ENCODE data around the gene SIGLEC12.

The SIGLEC12 gene

DNA sequence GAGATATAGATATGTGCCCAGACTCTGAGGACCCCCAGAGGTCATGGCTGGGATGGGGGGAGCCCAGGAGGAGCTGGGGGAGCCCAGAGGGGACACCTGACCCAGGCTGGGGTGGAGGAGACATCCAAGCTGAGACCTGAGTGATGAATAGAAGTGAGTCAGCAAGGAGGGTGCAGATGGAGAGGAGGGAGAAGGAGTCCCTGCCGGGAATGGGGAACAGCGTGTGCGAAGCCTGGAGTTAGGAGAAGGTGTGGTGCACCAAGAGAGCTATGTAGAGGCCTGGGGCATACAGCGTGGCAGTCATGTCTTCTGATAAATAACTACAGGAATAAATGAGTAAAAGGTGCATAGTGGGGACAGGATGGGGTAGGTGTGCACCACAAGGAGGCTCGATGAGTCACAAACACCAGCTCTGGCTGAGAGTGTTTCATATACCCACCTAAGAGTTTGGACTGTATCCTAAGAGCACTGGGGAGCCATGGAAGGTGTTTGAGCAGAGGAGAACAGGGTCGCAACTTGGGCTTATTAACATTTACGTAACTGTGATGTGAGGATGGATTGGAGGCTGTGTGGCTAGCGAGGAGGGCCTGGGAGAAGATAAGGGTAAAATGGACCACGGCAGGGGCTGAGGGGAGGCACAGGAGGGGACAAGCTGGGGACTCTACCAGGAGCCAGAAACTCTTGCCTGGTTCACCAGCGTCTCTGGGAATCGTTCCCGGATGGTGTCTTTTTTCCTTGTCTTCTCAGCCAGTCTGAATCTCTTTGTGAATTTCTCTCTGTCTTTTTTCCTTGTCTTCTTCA lies 21.9 kb downstream of the SIGLEC12 start:
- DNase-seq (ENCODE audit: low read depth, low spot score): no peak
- ChIA-PET CTCF (interaction anchor here (1.2 kb wide), 1 partner anchor 34 kb away, joined by 4 read pairs; no protein-coding TSS in a partner anchor), POLR2A (no interaction called here)
- H3K4me3 ChIP-seq (ENCODE audit: low read depth, low read length): no peak overlapping the region
- TF ChIP-seq, protein P1, sequence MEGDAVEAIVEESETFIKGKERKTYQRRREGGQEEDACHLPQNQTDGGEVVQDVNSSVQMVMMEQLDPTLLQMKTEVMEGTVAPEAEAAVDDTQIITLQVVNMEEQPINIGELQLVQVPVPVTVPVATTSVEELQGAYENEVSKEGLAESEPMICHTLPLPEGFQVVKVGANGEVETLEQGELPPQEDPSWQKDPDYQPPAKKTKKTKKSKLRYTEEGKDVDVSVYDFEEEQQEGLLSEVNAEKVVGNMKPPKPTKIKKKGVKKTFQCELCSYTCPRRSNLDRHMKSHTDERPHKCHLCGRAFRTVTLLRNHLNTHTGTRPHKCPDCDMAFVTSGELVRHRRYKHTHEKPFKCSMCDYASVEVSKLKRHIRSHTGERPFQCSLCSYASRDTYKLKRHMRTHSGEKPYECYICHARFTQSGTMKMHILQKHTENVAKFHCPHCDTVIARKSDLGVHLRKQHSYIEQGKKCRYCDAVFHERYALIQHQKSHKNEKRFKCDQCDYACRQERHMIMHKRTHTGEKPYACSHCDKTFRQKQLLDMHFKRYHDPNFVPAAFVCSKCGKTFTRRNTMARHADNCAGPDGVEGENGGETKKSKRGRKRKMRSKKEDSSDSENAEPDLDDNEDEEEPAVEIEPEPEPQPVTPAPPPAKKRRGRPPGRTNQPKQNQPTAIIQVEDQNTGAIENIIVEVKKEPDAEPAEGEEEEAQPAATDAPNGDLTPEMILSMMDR (IDR thresholded peaks at IDR 0.05; ENCODE audit: insufficient read depth, low read length, missing control alignments): no peak

DNA sequence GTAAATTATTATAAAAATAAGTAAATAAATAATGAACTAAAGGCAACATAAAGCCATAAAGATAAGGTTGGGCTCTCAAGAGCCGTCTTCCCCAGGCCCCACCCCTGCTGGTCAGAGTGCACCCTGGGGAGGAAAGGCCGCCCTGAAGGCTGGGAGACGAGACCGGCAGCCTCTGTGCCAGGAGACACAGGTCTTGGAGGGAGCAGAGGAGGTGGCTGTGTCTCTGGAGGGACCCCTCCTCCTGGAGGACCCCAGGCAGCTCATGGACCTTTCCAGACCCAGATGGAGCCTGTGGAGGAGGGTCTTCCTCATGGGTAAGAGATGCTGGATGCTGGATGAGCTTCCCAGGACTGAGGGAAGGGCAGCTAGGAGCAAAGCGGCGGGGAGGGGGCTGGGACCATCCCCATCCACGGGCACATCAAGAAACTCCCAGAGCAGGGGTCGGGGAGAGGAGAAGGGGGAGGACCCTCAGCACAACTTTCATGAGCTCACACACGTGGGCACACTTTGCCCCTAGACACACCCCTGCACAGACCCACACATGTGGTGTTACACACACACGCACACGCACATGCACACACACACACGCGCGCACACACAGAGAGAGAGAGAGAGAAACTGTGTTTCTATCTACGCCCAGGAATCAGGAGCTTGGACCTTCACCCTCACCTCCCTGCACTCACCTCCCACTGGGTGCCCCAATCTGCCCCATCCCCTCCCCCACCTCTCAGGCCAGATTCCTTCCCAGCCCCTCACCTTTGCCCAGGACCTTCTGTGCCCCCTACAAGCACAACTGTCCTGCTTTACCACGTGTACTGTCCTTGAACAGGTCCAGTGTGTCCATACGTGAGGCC lies 23.0 kb downstream of the SIGLEC12 start, which contains the start of gene CEACAM18:
TSS of gene CEACAM18 (plus strand) at position 159 of the 854 bp plus-strand sequence.
- ChIA-PET POLR2A (no interaction called here), CTCF (interaction anchor here (10.5 kb wide), 1 partner anchor 179 kb away, joined by 184 read pairs; no protein-coding TSS in a partner anchor)
- no peak for DNase-seq (ENCODE audit: low read depth, low spot score)
- H3K4me3 ChIP-seq (ENCODE audit: low read depth, low read length): no peak within 1 kb of the TSS
- TF ChIP-seq, protein P1 (IDR thresholded peaks at IDR 0.05; ENCODE audit: insufficient read depth, low read length, missing control alignments): no peak

DNA sequence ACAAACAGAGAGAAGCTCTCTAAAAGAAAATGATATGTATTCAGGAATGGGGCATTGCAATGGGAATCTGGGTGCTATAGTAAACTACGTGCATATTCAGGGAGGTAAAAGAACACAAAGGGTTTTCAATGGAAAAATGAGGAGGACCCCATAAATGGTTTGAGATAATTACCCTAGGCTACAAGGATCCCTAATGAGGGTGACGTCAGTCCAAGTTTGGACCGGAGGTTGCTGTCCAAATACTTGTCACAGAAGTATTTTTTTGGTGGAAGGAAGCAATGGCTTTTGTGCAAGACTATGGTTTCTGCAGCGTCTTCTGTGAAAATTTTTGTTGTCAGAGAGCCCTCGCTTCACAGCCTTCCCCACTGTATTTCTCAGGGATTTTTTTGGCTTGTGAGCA lies 24.3 kb downstream of the SIGLEC12 start:
- DNase-seq (ENCODE audit: low read depth, low spot score): no peak
- TF ChIP-seq, protein P1 (IDR thresholded peaks at IDR 0.05; ENCODE audit: insufficient read depth, low read length, missing control alignments): no peak
- CTCF ChIA-PET: interaction anchor here (10.5 kb wide), 1 partner anchor 181 kb away, joined by 184 read pairs; no protein-coding TSS in a partner anchor
- no peak overlapping the region for H3K4me3 ChIP-seq (ENCODE audit: low read depth, low read length)
- POLR2A ChIA-PET: no interaction called here

DNA sequence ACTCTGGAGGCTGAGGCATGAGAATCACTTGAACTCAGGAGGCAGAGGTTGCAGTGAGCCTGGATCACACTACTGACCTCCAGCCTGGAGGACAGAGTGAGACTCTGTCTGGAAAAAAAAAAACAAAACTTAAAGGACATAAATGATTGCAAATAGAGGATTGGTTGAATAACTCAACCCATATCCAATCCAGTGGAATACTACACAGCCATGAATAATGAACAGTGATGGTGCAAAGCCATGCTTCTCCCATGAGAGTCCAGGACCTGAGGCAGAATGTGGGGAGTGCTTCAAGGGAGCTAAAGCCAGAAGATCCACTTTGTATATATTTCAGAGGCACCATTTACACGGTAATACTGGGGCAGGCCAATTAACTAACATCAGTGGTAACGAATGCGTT lies 25.4 kb downstream of the SIGLEC12 start:
- ChIA-PET POLR2A (no interaction called here), CTCF (interaction anchor here (0.7 to 10.5 kb wide), 5 partner anchors 11 to 301 kb away, joined by 3 to 184 read pairs (median 6); no protein-coding TSS in a partner anchor)
- TF ChIP-seq, protein P1 (IDR thresholded peaks at IDR 0.05; ENCODE audit: insufficient read depth, low read length, missing control alignments): no peak
- DNase-seq (ENCODE audit: low read depth, low spot score): no peak
- H3K4me3 ChIP-seq (ENCODE audit: low read depth, low read length): no peak overlapping the region

DNA sequence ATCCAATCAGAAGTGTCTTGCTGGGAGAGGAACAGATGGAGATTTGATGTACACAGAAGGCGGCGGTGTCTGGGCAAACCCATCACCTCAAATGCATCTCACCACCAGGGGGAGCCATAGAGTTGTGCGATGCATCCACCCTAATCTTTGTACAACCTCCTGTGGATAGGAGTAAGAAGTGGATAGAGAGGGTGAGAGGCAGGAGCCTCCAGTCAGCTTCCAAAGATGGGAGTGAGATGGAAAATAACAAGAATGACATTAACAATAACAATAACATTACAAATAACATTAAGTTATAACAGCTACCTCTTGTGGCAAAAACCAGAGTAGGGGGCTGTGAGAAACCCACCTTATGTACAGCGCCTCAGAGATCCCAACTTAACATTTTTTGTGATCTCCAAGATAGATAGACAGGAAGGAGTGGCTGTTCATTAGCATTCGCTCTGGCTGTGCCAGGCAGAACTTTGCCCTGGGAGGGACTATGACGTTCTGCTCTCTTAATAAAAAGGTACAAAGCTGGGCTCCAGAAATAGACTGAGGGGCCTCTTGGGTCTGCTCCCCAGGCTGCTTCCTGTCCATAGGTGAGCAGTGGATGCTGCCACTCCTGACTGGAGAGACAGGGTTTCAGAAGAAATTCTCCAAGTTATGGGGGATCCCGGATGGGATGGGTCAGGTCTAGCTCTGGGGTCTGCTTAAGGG lies 28.4 kb downstream of the SIGLEC12 start:
- DNase-seq (ENCODE audit: low read depth, low spot score): no peak
- no peak overlapping the region for H3K4me3 ChIP-seq (ENCODE audit: low read depth, low read length)
- CTCF ChIA-PET: interaction anchor here (0.6 to 10.5 kb wide), 23 partner anchors 9 to 311 kb away, joined by 3 to 184 read pairs (median 3); no protein-coding TSS in a partner anchor
- TF ChIP-seq, protein P1 (IDR thresholded peaks at IDR 0.05; ENCODE audit: insufficient read depth, low read length, missing control alignments): peak; percentile 85
- POLR2A ChIA-PET: no interaction called here

Measured in AG04449 (cell line).